MM.1S (cell line): ENCODE data around the gene IFI44.

Experiments
- EZH2 ChIP-seq: fragments of 300-600 bp; sonication (generic); optimal IDR thresholded peaks from 2 replicates; pipeline ENCODE3; 2017; ENCODE audit warnings: low read depth, mild to moderate bottlenecking, antibody characterized with exemption, low read length, mixed read lengths
- EZH2phosphoT487 ChIP-seq: fragments of 300-600 bp; sonication (generic); IDR thresholded peaks from 2 replicates; pipeline ENCODE4 v1.6.1; 2018; ENCODE audit warnings: antibody characterized with exemption, low read length
- TF ChIP-seq, protein P1 (sequence below): fragments of 300-600 bp; sonication (generic); IDR thresholded peaks from 2 replicates; pipeline ENCODE4 v1.5.1; 2016; ENCODE audit warnings: antibody characterized with exemption, low read length, mixed read lengths

DNA sequence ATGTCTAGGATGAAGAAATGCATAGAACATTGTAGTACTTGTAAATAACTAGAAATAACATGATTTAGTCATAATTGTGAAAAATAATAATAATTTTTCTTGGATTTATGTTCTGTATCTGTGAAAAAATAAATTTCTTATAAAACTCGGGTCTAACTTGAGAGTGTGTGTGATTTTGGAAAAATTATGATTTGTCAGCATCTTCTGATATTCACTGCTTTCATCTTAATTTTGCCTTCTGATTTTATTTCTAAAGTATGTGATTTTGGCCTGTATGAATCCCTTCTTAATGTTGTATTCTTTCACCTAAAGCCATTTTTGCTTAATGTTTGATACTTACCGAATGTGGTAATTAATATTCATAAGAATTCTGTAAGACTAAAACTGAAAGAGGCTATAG is 14.3 kb downstream of the IFI44 start:
- TF ChIP-seq, protein P1, sequence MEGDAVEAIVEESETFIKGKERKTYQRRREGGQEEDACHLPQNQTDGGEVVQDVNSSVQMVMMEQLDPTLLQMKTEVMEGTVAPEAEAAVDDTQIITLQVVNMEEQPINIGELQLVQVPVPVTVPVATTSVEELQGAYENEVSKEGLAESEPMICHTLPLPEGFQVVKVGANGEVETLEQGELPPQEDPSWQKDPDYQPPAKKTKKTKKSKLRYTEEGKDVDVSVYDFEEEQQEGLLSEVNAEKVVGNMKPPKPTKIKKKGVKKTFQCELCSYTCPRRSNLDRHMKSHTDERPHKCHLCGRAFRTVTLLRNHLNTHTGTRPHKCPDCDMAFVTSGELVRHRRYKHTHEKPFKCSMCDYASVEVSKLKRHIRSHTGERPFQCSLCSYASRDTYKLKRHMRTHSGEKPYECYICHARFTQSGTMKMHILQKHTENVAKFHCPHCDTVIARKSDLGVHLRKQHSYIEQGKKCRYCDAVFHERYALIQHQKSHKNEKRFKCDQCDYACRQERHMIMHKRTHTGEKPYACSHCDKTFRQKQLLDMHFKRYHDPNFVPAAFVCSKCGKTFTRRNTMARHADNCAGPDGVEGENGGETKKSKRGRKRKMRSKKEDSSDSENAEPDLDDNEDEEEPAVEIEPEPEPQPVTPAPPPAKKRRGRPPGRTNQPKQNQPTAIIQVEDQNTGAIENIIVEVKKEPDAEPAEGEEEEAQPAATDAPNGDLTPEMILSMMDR = no peak
- TF ChIP-seq EZH2phosphoT487 (no peak), EZH2 (no peak)
